Measurements from ENCODE around the gene CBX7. TPM values are rescaled to one million over a fixed set of nuclear protein-coding genes. Genes with fewer than 3 reads are reported as not detected.

Gene CBX7
- total RNA-seq, 2 donors from 2014 or later: 21.5 to 82.9 TPM

- no peak for ATAC-seq (replicated peaks)
- no peaks in the 10 kb centered on the region for H3K9me3 Mint-ChIP-seq
- H3K36me3 Mint-ChIP-seq (ENCODE audit: low read depth): peaks cover 7% of the 10 kb centered on the region
- peak overlapping the region; percentile 95 for H3K27ac Mint-ChIP-seq
- peaks cover 47% of the 10 kb centered on the region for H3K4me1 Mint-ChIP-seq
- peak overlapping the region; percentile 75 for H3K4me3 Mint-ChIP-seq
- no peaks in the 10 kb centered on the region for H3K27me3 Mint-ChIP-seq
These were observed 62.6 kb downstream of the CBX7 start for GRCh38 chr22:39089928-39090327.

GRCh38 chr22:39088685-39089032, 63.8 kb downstream of the CBX7 start:
- Mint-ChIP-seq H3K9me3 (no peaks in the 10 kb centered on the region), H3K4me3 (no peak overlapping the region), H3K4me1 (peaks cover 45% of the 10 kb centered on the region), H3K27me3 (no peaks in the 10 kb centered on the region), H3K36me3 (ENCODE audit: low read depth) (peaks cover 7% of the 10 kb centered on the region), H3K27ac (peak overlapping the region; percentile 56)
- ATAC-seq (replicated peaks): no peak

GRCh38 chr22:39087881-39088684, 64.4 kb downstream of the CBX7 start:
- Mint-ChIP-seq H3K27me3 (no peaks in the 10 kb centered on the region), H3K36me3 (ENCODE audit: low read depth) (peaks cover 8% of the 10 kb centered on the region), H3K9me3 (no peaks in the 10 kb centered on the region), H3K4me3 (no peak overlapping the region), H3K27ac (peak overlapping the region; percentile 71), H3K4me1 (peaks cover 44% of the 10 kb centered on the region)
- ATAC-seq (replicated peaks): no peak

DNA sequence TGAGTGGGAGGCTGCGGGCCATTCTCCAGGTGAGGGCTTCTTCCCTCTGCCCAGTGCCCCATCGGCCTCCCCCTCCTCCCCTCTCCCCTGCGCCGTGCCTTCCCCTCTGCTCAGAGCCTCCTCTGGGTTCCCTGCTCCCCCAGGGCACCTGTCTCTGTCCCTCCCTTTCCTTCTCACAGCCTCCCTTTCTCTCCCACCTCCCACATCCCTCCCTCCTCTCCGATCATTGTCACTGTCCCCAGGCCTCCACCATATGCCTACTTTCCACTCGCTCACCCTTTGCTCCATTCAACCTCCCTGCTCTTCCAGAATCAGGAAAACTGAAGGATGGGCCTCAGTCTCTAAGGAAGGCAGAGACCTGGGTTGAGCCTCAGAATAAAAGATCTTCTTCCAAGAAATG, 65.4 kb downstream of the CBX7 start:
- H3K4me3 Mint-ChIP-seq: no peak overlapping the region
- peak overlapping the region; percentile 71 for H3K27ac Mint-ChIP-seq
- no peaks in the 10 kb centered on the region for H3K27me3 Mint-ChIP-seq
- peaks cover 36% of the 10 kb centered on the region for H3K4me1 Mint-ChIP-seq
- no peaks in the 10 kb centered on the region for H3K9me3 Mint-ChIP-seq
- peaks cover 17% of the 10 kb centered on the region for H3K36me3 Mint-ChIP-seq (ENCODE audit: low read depth)
- ATAC-seq (replicated peaks): no peak

DNA sequence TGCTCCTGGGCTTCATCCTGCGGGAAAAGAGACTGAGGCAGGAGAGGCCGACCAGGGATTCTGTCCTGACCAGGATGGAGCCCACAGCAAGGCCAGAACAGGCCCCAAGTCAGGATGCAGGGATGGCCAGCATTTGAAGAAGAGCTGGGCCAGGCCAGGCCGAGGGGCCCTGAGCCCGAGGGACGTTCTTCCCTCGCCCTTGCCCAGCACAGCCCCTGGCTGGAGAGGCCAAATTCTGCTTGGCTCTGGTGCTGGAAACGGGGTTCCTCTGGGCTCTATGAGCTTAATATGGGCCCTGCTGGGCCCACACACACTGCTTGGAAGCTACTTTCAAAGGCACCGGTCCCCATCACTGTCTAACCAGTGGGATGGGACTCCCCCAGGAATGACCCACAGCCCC, 67.8 kb downstream of the CBX7 start:
- no peaks in the 10 kb centered on the region for H3K27me3 Mint-ChIP-seq
- H3K9me3 Mint-ChIP-seq: no peaks in the 10 kb centered on the region
- no peak overlapping the region for H3K27ac Mint-ChIP-seq
- peaks cover 40% of the 10 kb centered on the region for H3K36me3 Mint-ChIP-seq (ENCODE audit: low read depth)
- peaks cover 18% of the 10 kb centered on the region for H3K4me1 Mint-ChIP-seq
- H3K4me3 Mint-ChIP-seq: no peak overlapping the region
- ATAC-seq (replicated peaks): no peak

DNA sequence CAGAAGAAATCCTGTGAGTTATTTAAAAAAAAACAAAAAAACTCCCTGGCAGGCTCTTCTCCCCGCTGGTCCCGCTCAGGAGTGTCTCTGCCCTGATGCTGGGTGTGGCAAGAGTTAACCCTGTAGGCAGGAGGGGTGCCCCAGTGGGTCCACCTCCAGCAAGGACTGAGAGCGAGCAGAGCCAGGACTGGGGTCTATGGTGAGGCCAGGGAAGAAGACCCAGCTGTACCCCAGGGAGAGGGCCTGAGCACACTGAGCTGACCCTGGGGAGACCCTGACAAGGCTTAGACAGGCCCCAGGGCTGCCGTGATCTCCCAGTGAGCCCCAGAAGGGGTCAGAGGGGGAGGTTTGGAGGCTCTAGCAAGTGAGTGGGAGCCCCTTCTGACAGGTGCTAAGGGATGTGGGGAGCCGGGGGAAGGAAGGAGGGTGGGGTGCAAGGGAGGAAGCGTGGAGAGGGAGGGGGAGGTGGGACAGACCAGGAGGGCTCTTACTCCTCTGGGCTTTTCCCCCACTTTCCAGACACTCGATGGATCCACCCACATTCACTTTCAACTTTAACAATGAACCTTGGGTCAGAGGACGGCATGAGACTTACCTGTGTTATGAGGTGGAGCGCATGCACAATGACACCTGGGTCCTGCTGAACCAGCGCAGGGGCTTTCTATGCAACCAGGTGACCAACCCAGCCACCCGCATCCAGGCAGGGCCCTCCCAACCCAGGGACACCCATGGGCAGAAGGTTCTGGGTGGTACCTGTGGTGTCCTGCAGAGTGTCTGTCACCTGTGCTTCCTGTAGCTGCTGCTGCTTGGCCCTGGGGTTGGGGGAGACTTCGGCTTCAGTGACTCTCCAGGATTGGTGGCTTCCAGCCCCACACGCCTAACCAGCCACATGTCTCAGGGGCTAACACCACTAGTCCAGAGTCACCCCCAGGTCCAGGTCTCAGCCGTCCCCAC, 69.0 kb downstream of the CBX7 start:
- no peak for ATAC-seq (replicated peaks)

GRCh38 chr22:39081598-39081997, 70.9 kb downstream of the CBX7 start:
- H3K27me3 Mint-ChIP-seq: no peaks in the 10 kb centered on the region
- peaks cover 8% of the 10 kb centered on the region for H3K4me1 Mint-ChIP-seq
- peaks cover 46% of the 10 kb centered on the region for H3K36me3 Mint-ChIP-seq (ENCODE audit: low read depth)
- peak overlapping the region; percentile 19 for H3K27ac Mint-ChIP-seq
- H3K9me3 Mint-ChIP-seq: no peaks in the 10 kb centered on the region
- H3K4me3 Mint-ChIP-seq: no peak overlapping the region
- ATAC-seq (replicated peaks): no peak

More for the DNA sequence above, 69.0 kb downstream of the CBX7 start:
- H3K4me1 Mint-ChIP-seq: peaks cover 14% of the 10 kb centered on the region
- H3K36me3 Mint-ChIP-seq (ENCODE audit: low read depth): peaks cover 40% of the 10 kb centered on the region
- H3K27me3 Mint-ChIP-seq: no peaks in the 10 kb centered on the region
- no peak overlapping the region for H3K4me3 Mint-ChIP-seq
- peak overlapping the region; percentile 28 for H3K27ac Mint-ChIP-seq
- H3K9me3 Mint-ChIP-seq: no peaks in the 10 kb centered on the region

GRCh38 chr22:39081016-39081415, 71.5 kb downstream of the CBX7 start:
- no peaks in the 10 kb centered on the region for H3K27me3 Mint-ChIP-seq
- no peak overlapping the region for H3K4me3 Mint-ChIP-seq
- H3K9me3 Mint-ChIP-seq: no peaks in the 10 kb centered on the region
- peak overlapping the region; percentile 19 for H3K27ac Mint-ChIP-seq
- peaks cover 9% of the 10 kb centered on the region for H3K4me1 Mint-ChIP-seq
- peaks cover 46% of the 10 kb centered on the region for H3K36me3 Mint-ChIP-seq (ENCODE audit: low read depth)
- no peak for ATAC-seq (replicated peaks)

Other genes with a start within 250 kb of the CBX7 start
- not detected for gene APOBEC3A, start 195.1 kb downstream of the CBX7 start, total RNA-seq
- 10 to 100 TPM in 1 of 2 donors, 1 to 10 TPM in 1; 9.2 to 33.6 TPM for gene APOBEC3B, start 170.3 kb downstream of the CBX7 start, total RNA-seq
- gene APOBEC3C, start 138.4 kb downstream of the CBX7 start, total RNA-seq: 100 to 1,000 TPM; 115 to 128 TPM
- gene APOBEC3D, start 131.6 kb downstream of the CBX7 start, total RNA-seq: 10 to 100 TPM; 30.7 to 51.8 TPM
- gene APOBEC3F, start 111.8 kb downstream of the CBX7 start, total RNA-seq: 10 to 100 TPM; 20.4 to 32.5 TPM
- 10 to 100 TPM; 68.3 to 72.6 TPM for gene APOBEC3G, start 75.4 kb downstream of the CBX7 start, total RNA-seq
- gene APOBEC3H, start 55.4 kb downstream of the CBX7 start, total RNA-seq: 10 to 100 TPM; 20.6 to 33.0 TPM
- 10 to 100 TPM in 1 of 2 donors, 1 to 10 TPM in 1; 5.2 to 11.3 TPM for gene PDGFB, start 92.3 kb upstream of the CBX7 start, total RNA-seq
- gene RPL3, start 166.9 kb upstream of the CBX7 start, total RNA-seq: 1,000 to 10,000 TPM; 2,256 to 2,974 TPM
- not detected for gene SYNGR1, start 197.3 kb upstream of the CBX7 start, total RNA-seq
- gene TAB1, start 247.1 kb upstream of the CBX7 start, total RNA-seq: 10 to 100 TPM; 15.2 to 20.9 TPM

All from activated T-helper 17 cell treated with anti-CD3 and anti-CD28 coated beads, Interleukin-2, amount 50 U/mL, for 72 hours (primary cell).